Activated CD4-positive, alpha-beta T cell treated with anti-CD3 and anti-CD28 coated beads for 36 hours (primary cell): ENCODE results near the gene LIMK1. TPM values are rescaled to one million over a fixed set of nuclear protein-coding genes. Genes with fewer than 3 reads are reported as not detected.
"Not testable (repeated sequence)": the region's sequence is repeated elsewhere in the genome, so short reads cannot be mapped to it uniquely, and the experiment has no call there.

Experiments used
- ATAC-seq: fragments of 200-7000 bp; cut with Tn5 transposase; one replicate; pipeline ENCODE4 v1.10.0; 2021; ENCODE audit warnings: mild to moderate bottlenecking, moderate library complexity
- CTCF ChIA-PET: fragments of 350-600 bp; sonication (Branson Sonifier 250); formaldehyde crosslinking; loops from one replicate; lab custom pipeline; 2021; ENCODE audit warnings: antibody characterized with exemption; lab: Charles Lee
- POLR2A ChIA-PET: fragments of 350-600 bp; sonication (Branson Sonifier 250); formaldehyde crosslinking; loops from one replicate; lab custom pipeline; 2021; ENCODE audit warnings: antibody characterized with exemption, inconsistent platforms; lab: Charles Lee
- DNase-seq: peaks from one replicate; pipeline ENCODE4 v3.0.0-alpha.2; 2020
- H3K27ac Mint-ChIP-seq: one replicate; pipeline ENCODE4 v1.8.0; 2021; ENCODE audit warnings: mixed read lengths
- H3K27me3 Mint-ChIP-seq: one replicate; pipeline ENCODE4 v1.8.0; 2021; ENCODE audit warnings: mixed read lengths
- H3K36me3 Mint-ChIP-seq: one replicate; pipeline ENCODE4 v1.8.0; 2021; ENCODE audit warnings: low read depth, mixed read lengths
- H3K4me1 Mint-ChIP-seq: one replicate; pipeline ENCODE4 v1.8.0; 2021; ENCODE audit warnings: mixed read lengths
- H3K4me3 Mint-ChIP-seq: one replicate; pipeline ENCODE4 v1.8.0; 2021; ENCODE audit warnings: mild to moderate bottlenecking, moderate library complexity, mixed read lengths
- H3K9me3 Mint-ChIP-seq: one replicate; pipeline ENCODE4 v1.8.0; 2021; ENCODE audit warnings: low read depth, mixed read lengths
- intact Hi-C, 2 experiments: fragments of 100-400 bp; cut with DNase I in 1 of 2; cut with micrococcal nuclease in 1 of 2; formaldehyde crosslinking; loops; one replicate each; pipeline versions ENCODE4 v1.14.2 to v1.15.1; 2022 to 2024; cut with DNase I, micrococcal nuclease
- total RNA-seq, 2 experiments: library from RNA; stranded (reverse); gene quantifications; one replicate each; pipeline ENCODE4 v1.2.3, GENCODE V29; 2021

Gene LIMK1
- total RNA-seq, 2 experiments from 2014 or later = 12.5 to 14.8 TPM

DNA sequence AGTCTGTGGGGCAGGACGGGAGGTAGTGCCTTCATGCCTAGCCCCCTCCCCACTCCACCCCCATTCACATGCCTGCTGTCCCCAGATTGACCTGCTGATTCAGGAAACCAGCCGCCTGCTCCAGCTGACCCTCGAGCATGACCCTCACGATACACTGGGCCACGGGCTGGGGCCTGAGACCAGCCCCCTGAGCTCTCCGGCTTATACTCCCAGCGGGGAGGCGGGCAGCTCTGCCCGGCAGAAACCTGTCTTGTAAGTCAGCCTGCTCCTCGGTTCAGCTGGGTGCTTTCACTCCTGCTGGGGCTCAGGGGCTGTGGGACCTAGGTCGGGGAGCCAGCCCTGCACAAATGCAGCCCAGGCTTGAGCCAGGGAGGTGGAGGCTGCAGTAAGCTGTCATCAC lies 22.4 kb downstream of the LIMK1 start:
- DNase-seq = no peak
- POLR2A ChIA-PET = no interaction called here
- H3K27ac Mint-ChIP-seq = no peak overlapping the region
- H3K4me3 Mint-ChIP-seq = no peak overlapping the region
- CTCF ChIA-PET = no interaction called here
- H3K4me1 Mint-ChIP-seq = no peaks in the 10 kb centered on the region
- intact Hi-C loops = no loop called here
- peaks cover 4% of the 10 kb centered on the region for H3K36me3 Mint-ChIP-seq
- H3K9me3 Mint-ChIP-seq = no peaks in the 10 kb centered on the region
- no peak for ATAC-seq
- H3K27me3 Mint-ChIP-seq = no peaks in the 10 kb centered on the region

GRCh38 chr7:74106846-74107245 lies 23.2 kb downstream of the LIMK1 start:
- Mint-ChIP-seq H3K9me3 (no peaks in the 10 kb centered on the region), H3K4me3 (no peak overlapping the region), H3K27me3 (no peaks in the 10 kb centered on the region), H3K27ac (no peak overlapping the region), H3K36me3 (peaks cover 7% of the 10 kb centered on the region), H3K4me1 (no peaks in the 10 kb centered on the region)
- ChIA-PET POLR2A (no interaction called here), CTCF (no interaction called here)
- no peak for ATAC-seq
- intact Hi-C loops = no loop called here
- DNase-seq = no peak

GRCh38 chr7:74115326-74115725 lies 31.7 kb downstream of the LIMK1 start:
- CTCF ChIA-PET = no interaction called here
- Mint-ChIP-seq H3K27ac (no peak overlapping the region), H3K4me1 (no peaks in the 10 kb centered on the region), H3K4me3 (no peak overlapping the region), H3K9me3 (peaks cover 2% of the 10 kb centered on the region), H3K27me3 (no peaks in the 10 kb centered on the region), H3K36me3 (peaks cover 16% of the 10 kb centered on the region)
- ATAC-seq = no peak
- POLR2A ChIA-PET = no interaction called here
- no peak for DNase-seq
- intact Hi-C loops = no loop called here

DNA sequence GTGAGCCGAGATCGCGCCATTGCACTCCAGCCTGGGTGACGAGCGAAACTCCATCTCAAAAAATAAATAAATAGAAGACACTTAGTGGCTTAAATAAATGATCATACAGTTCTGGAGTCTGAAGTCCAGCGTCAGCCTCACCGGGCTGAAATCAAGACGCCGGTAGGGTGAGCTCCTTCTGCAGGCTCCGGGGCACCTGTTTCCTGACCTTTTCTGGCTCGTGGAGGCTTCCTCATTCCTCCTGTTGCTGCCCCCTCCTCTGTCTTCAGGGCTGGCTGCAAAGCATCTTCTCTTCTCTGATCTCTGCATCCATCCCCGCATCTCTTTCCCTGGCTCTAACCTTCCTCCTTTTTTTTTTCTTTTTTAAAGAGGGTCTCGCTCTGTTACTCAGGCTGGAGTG lies 32.8 kb downstream of the LIMK1 start:
- H3K4me3 Mint-ChIP-seq = no peak overlapping the region
- H3K27ac Mint-ChIP-seq = no peak overlapping the region
- ATAC-seq = no peak
- ChIA-PET CTCF (no interaction called here), POLR2A (interaction anchor here (0.7 kb wide), 2 partner anchors 10 to 63 kb away, joined by 3 to 5 read pairs; no protein-coding TSS in a partner anchor)
- no peaks in the 10 kb centered on the region for H3K27me3 Mint-ChIP-seq
- no peaks in the 10 kb centered on the region for H3K4me1 Mint-ChIP-seq
- peaks cover 2% of the 10 kb centered on the region for H3K9me3 Mint-ChIP-seq
- DNase-seq = no peak
- H3K36me3 Mint-ChIP-seq = peaks cover 17% of the 10 kb centered on the region
- intact Hi-C loops = no loop called here

DNA sequence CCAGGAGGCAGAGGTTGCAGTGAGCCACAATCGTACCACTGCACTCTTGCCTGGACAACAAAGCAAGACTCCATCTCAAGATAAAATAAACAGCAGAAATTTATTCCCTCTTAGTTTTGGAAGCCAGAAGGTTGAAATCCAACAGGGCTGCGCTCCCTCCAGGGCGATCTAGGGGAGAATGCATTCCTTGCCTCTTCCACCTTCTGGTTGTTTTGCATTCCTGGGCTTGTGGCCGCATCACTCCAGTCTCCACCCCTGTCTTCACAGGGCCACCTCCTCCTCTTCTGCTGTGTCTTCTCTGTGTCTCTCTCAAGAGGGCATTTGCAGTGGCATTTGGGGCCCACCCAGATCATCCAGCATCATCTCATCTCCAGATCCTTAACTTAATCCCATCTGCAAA lies 36.2 kb downstream of the LIMK1 start:
- Mint-ChIP-seq H3K27ac (no peak overlapping the region), H3K4me1 (no peaks in the 10 kb centered on the region), H3K27me3 (no peaks in the 10 kb centered on the region), H3K9me3 (peaks cover 2% of the 10 kb centered on the region), H3K36me3 (peaks cover 16% of the 10 kb centered on the region), H3K4me3 (no peak overlapping the region)
- ChIA-PET POLR2A (interaction anchor here (0.5 kb wide), 1 partner anchor 310 kb away, joined by 4 read pairs; no protein-coding TSS in a partner anchor), CTCF (interaction anchor here (1.1 kb wide), 1 partner anchor 87 kb away, joined by 4 read pairs; no protein-coding TSS in a partner anchor)
- DNase-seq (no peak), ATAC-seq (no peak)
- intact Hi-C loops = no loop called here

GRCh38 chr7:74121401-74122249 lies 38.0 kb downstream of the LIMK1 start:
- intact Hi-C loops = no loop called here
- H3K36me3 Mint-ChIP-seq = peaks cover 14% of the 10 kb centered on the region
- no peak for ATAC-seq
- peaks cover 2% of the 10 kb centered on the region for H3K9me3 Mint-ChIP-seq
- POLR2A ChIA-PET = interaction anchor here (0.6 kb wide), 1 partner anchor 351 kb away, joined by 4 read pairs; no protein-coding TSS in a partner anchor
- no peaks in the 10 kb centered on the region for H3K4me1 Mint-ChIP-seq
- no peak overlapping the region for H3K27ac Mint-ChIP-seq
- H3K4me3 Mint-ChIP-seq = no peak overlapping the region
- H3K27me3 Mint-ChIP-seq = no peaks in the 10 kb centered on the region
- CTCF ChIA-PET = interaction anchor here (0.6 kb wide), 1 partner anchor 602 kb away, joined by 3 read pairs; no protein-coding TSS in a partner anchor
- no peak for DNase-seq

- ATAC-seq, H3K4me1 Mint-ChIP-seq, H3K4me3 Mint-ChIP-seq, DNase-seq, POLR2A ChIA-PET, intact Hi-C loops, H3K9me3 Mint-ChIP-seq, H3K36me3 Mint-ChIP-seq, H3K27ac Mint-ChIP-seq, H3K27me3 Mint-ChIP-seq: not testable (repeated sequence)
- CTCF ChIA-PET = interaction anchor here (0.7 kb wide), 1 partner anchor 160 kb away, joined by 3 read pairs; no protein-coding TSS in a partner anchor
Measured at GRCh38 chr7:74123892-74124291, 40.3 kb downstream of the LIMK1 start.

DNA sequence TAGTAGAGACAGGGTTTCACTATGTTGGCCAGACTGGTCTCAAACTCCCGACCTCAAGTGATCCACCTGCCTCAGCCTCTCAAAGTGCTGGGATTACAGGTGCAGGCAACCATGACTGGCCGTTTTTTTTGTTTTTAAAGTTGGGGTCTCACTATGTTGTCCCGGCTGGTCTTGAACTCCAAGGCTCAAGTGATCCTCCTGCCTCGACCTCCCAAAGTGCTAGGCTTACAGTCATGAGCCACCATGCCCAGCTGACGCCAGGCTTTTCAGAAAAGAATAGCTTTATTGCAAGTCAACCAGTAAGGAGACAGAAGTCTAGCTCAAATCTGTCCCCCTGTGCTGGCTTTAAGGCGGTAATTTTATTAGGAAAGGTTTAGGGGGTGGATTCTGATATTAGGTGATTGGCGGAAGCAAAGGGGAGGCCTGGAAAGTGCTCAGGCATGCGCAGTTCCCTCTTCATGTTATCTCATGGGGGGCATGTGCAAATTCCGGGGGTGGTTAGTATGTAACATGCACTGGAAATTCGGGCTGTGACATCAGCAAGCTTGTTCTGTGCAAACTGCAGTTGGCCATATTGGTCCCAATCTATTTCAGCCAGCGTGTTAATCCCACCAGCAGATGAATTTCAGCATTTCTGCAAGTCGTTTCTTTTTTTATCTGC lies 42.7 kb downstream of the LIMK1 start:
- H3K9me3 Mint-ChIP-seq = no peaks in the 10 kb centered on the region
- CTCF ChIA-PET = no interaction called here

GRCh38 chr7:74129887-74130286 lies 46.3 kb downstream of the LIMK1 start:
- no peak for ATAC-seq
- H3K9me3 Mint-ChIP-seq = no peaks in the 10 kb centered on the region
- no peaks in the 10 kb centered on the region for H3K4me1 Mint-ChIP-seq
- intact Hi-C loops = no loop called here
- no peak overlapping the region for H3K27ac Mint-ChIP-seq
- ChIA-PET POLR2A (no interaction called here), CTCF (interaction anchor here (0.6 to 1.1 kb wide), 2 partner anchors 12 to 18 kb away, joined by 3 read pairs; no protein-coding TSS in a partner anchor)
- H3K27me3 Mint-ChIP-seq = peaks cover 2% of the 10 kb centered on the region
- no peak overlapping the region for H3K4me3 Mint-ChIP-seq
- DNase-seq = no peak
- no peaks in the 10 kb centered on the region for H3K36me3 Mint-ChIP-seq

More for the DNA sequence above, 42.7 kb downstream of the LIMK1 start:
- intact Hi-C loops = no loop called here
- H3K4me3 Mint-ChIP-seq = no peak overlapping the region
- POLR2A ChIA-PET = interaction anchor here (0.6 to 0.8 kb wide), 2 partner anchors 10 to 50 kb away, joined by 3 to 5 read pairs; no protein-coding TSS in a partner anchor
- DNase-seq (no peak), ATAC-seq (no peak)
- no peak overlapping the region for H3K27ac Mint-ChIP-seq
- H3K36me3 Mint-ChIP-seq = peaks cover 2% of the 10 kb centered on the region
- no peaks in the 10 kb centered on the region for H3K27me3 Mint-ChIP-seq
- H3K4me1 Mint-ChIP-seq = no peaks in the 10 kb centered on the region

DNA sequence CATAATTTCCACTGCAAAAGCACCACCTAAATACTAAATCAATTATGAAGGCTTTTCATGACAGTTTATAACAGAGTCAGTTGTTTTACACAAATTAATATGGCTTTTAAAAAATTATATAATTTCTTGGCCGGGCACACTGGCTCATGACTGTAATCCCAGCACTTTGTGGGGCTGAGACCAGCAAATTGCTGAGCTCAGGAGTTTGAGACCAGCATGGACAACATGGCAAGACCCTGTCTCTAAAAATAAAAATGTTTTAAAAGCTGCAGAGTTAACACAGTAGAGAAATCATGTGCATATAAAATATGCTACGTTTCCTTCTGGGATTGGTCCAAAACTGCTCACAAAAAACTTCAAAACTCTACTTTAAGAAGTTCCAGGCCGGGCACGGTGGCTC lies 46.9 kb downstream of the LIMK1 start:
- Mint-ChIP-seq H3K36me3 (no peaks in the 10 kb centered on the region), H3K9me3 (no peaks in the 10 kb centered on the region), H3K4me3 (no peak overlapping the region), H3K27me3 (peaks cover 2% of the 10 kb centered on the region), H3K4me1 (no peaks in the 10 kb centered on the region), H3K27ac (no peak overlapping the region)
- ATAC-seq (no peak), DNase-seq (no peak)
- ChIA-PET CTCF (interaction anchor here (1.1 kb wide), 1 partner anchor 11 kb away, joined by 3 read pairs; no protein-coding TSS in a partner anchor), POLR2A (interaction anchor here (0.6 kb wide), 1 partner anchor 206 kb away, joined by 4 read pairs; no protein-coding TSS in a partner anchor)
- intact Hi-C loops = no loop called here

GRCh38 chr7:74134117-74134620 lies 50.6 kb downstream of the LIMK1 start:
- ATAC-seq (peak; percentile 47), DNase-seq (peak; percentile 18)
- Mint-ChIP-seq H3K4me1 (no peaks in the 10 kb centered on the region), H3K4me3 (no peak overlapping the region), H3K27me3 (peaks cover 2% of the 10 kb centered on the region), H3K36me3 (no peaks in the 10 kb centered on the region), H3K9me3 (no peaks in the 10 kb centered on the region), H3K27ac (no peak overlapping the region)
- intact Hi-C loops = no loop called here
- POLR2A ChIA-PET = no interaction called here
- CTCF ChIA-PET = no interaction called here
